Mucosa of descending colon (tissue), 3 donors: ENCODE data around the gene LHPP. TPM values are rescaled to one million over a fixed set of nuclear protein-coding genes. Genes with fewer than 3 reads are reported as not detected.

ENCODE experiments used
- ATAC-seq: fragments of 200-7000 bp; cut with Tn5 transposase; one replicate; pipeline ENCODE4 v1.9.1; 2020; ENCODE audit warnings: mild to moderate bottlenecking, moderate library complexity
- DNase-seq, 3 donors: peaks; one replicate each; pipeline ENCODE4 v3.0.0-alpha.2; 2020
- H3K36me3 ChIP-seq: fragments of 200-600 bp; one replicate; pipeline ENCODE4 v1.8.0; 2021; ENCODE audit warnings: low read depth, mild to moderate bottlenecking
- H3K4me1 ChIP-seq: fragments of 200-600 bp; one replicate; pipeline ENCODE4 v1.8.0; 2021; ENCODE audit warnings: low read depth, mild to moderate bottlenecking
- H3K4me3 ChIP-seq: fragments of 200-600 bp; one replicate; pipeline ENCODE4 v1.8.0; 2021; ENCODE audit warnings: mild to moderate bottlenecking
- H3K9me3 ChIP-seq: fragments of 200-600 bp; one replicate; pipeline ENCODE4 v1.8.0; 2021; ENCODE audit warnings: mild to moderate bottlenecking
- CTCF ChIP-seq: fragments of 200-600 bp; IDR thresholded peaks from one replicate; pipeline ENCODE4 v1.8.0; 2022; ENCODE audit warnings: antibody characterized with exemption, mild to moderate bottlenecking
- intact Hi-C, 2 donors: fragments of 100-400 bp; cut with DNase I in 1 of 2; cut with micrococcal nuclease in 1 of 2; formaldehyde crosslinking; loops; one replicate each; pipeline versions ENCODE4 v1.11.0 to v1.11.1; 2022; cut with DNase I, micrococcal nuclease
- total RNA-seq, 3 donors: library from RNA; stranded (reverse); fragmentation: NEBNext Ultra II Directional in 2 of 3; extraction: Animal tissue kit (Norgen Biotek cat#: 25700) in 2 of 3; gene quantifications; one replicate each; pipeline versions ENCODE4 v1.2.1 to v1.2.4, GENCODE V29; 2021 to 2023
- donor health status: DM: no; HTN: no; CAD: no; lungs with moderate emphysema.
- donor health status: DM: no; HTN: no; CAD: no.
- donor health status: DM: no; HTN: yes; CAD: no.

The LHPP gene
- total RNA-seq, 3 donors from 2014 or later, result 19.7 to 46.7 (median 26.5) TPM

GRCh38 chr10:124660404-124661125, 198.9 kb downstream of the LHPP start:
- intact Hi-C loops, result no loop called here
- no peak overlapping the region for H3K4me3 ChIP-seq
- DNase-seq, result no peak
- no peaks in the 10 kb centered on the region for H3K36me3 ChIP-seq
- ATAC-seq, result peak; percentile 27
- H3K4me1 ChIP-seq, result no peaks in the 10 kb centered on the region
- no peaks in the 10 kb centered on the region for H3K9me3 ChIP-seq
- TF ChIP-seq CTCF, result no peak

- no peak for TF ChIP-seq CTCF
- no peak for ATAC-seq
- intact Hi-C loops, result no loop called here
- peak in 1 of 3 donors; percentile 22 for DNase-seq
- peaks cover 3% of the 10 kb centered on the region for H3K4me1 ChIP-seq
- no peaks in the 10 kb centered on the region for H3K9me3 ChIP-seq
- H3K36me3 ChIP-seq, result no peaks in the 10 kb centered on the region
- no peak overlapping the region for H3K4me3 ChIP-seq
These were observed 200.1 kb downstream of the LHPP start for GRCh38 chr10:124661660-124662180.

- intact Hi-C loops, result no loop called here
- Histone ChIP-seq H3K36me3 (no peaks in the 10 kb centered on the region), H3K9me3 (no peaks in the 10 kb centered on the region), H3K4me3 (no peak overlapping the region), H3K4me1 (peaks cover 12% of the 10 kb centered on the region)
- ATAC-seq (no peak), DNase-seq (peak in 1 of 3 donors; percentile 18)
- TF ChIP-seq CTCF, result no peak
These were observed 201.6 kb downstream of the LHPP start for GRCh38 chr10:124663228-124663627.

Other genes starting within 250 kb of the LHPP start
- 100 to 1,000 TPM in 1 of 3 donors, 10 to 100 TPM in 2; 46.7 to 120 (median 69.6) TPM for gene OAT, start 42.9 kb upstream of the LHPP start, total RNA-seq
- gene NKX1-2, start 11.8 kb upstream of the LHPP start, total RNA-seq, result not detected